HG03159 (cell line): ENCODE measurements around the gene MYO16.
"Not testable (repeated sequence)": the region's sequence is repeated elsewhere in the genome, so short reads cannot be mapped to it uniquely, and the experiment has no call there.

Experiments used
- ATAC-seq: cut with Tn5 transposase; IDR thresholded peaks from one replicate; pipeline ENCODE4 v1.9.1; 2021; ENCODE audit warnings: mild to moderate bottlenecking, moderate library complexity; ENCODE audit not compliant: unreplicated experiment

The MYO16 gene

GRCh38 chr13:108967371-108967770 is 338.0 kb downstream of the MYO16 start:
- no peak for ATAC-seq

DNA sequence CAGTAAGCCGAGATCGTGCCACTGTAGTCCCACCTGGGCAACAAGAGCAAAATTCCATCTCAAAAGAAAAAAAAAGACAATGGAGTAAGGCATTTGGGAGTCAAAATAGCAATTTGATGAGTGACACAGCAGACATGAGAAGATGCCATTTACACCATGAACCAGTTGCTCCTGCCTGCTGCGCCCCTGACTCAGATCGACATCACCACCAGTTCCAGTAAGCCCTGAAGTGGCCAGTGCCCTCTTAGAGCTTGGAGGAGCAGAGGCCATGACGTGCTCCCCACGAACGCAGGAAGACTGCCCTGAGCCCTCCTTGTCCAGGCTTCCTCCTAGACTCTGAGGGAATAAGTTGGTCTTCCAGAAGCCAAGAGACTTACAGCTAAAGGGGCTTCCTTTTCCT is 339.2 kb downstream of the MYO16 start:
- no peak for ATAC-seq

- ATAC-seq = no peak
These were observed 345.3 kb downstream of the MYO16 start for GRCh38 chr13:108974686-108975085.

GRCh38 chr13:108980237-108980636 is 350.8 kb downstream of the MYO16 start:
- no peak for ATAC-seq

- no peak for ATAC-seq
These were observed 352.0 kb downstream of the MYO16 start for GRCh38 chr13:108981407-108981806.

GRCh38 chr13:108983273-108983672 is 353.9 kb downstream of the MYO16 start:
- ATAC-seq = no peak

GRCh38 chr13:108984251-108984920 is 355.0 kb downstream of the MYO16 start:
- ATAC-seq = no peak

GRCh38 chr13:108985166-108985565 is 355.8 kb downstream of the MYO16 start:
- ATAC-seq = no peak

- ATAC-seq = no peak
These were observed 358.1 kb downstream of the MYO16 start for GRCh38 chr13:108987517-108987916.

GRCh38 chr13:108987944-108988343 is 358.5 kb downstream of the MYO16 start:
- ATAC-seq = no peak

GRCh38 chr13:108991416-108991815 is 362.0 kb downstream of the MYO16 start:
- not testable (repeated sequence) for ATAC-seq

- no peak for ATAC-seq
These were observed 363.9 kb downstream of the MYO16 start for GRCh38 chr13:108993346-108993745.

GRCh38 chr13:108996430-108996829 is 367.0 kb downstream of the MYO16 start:
- ATAC-seq = no peak

GRCh38 chr13:109000207-109000606 is 370.8 kb downstream of the MYO16 start:
- ATAC-seq = no peak

GRCh38 chr13:109002934-109003333 is 373.5 kb downstream of the MYO16 start:
- no peak for ATAC-seq

DNA sequence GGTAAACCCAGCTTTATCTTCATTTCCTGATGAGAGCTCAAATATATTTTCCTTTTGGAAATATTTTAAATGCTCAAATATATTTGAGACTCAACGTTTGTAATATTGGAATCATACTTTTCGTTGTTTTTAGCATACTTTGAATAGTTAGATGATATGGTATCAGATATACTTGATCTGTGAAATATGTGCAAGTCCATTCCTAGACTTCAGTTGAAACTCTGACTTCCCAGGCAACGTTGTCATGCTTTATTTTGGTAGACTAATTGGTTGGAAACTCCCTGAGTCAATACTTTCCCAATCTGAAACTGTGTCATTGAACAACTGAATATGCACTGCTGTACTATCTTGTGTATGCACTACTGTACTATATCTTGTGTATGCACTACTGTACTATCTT is 378.5 kb downstream of the MYO16 start:
- no peak for ATAC-seq

DNA sequence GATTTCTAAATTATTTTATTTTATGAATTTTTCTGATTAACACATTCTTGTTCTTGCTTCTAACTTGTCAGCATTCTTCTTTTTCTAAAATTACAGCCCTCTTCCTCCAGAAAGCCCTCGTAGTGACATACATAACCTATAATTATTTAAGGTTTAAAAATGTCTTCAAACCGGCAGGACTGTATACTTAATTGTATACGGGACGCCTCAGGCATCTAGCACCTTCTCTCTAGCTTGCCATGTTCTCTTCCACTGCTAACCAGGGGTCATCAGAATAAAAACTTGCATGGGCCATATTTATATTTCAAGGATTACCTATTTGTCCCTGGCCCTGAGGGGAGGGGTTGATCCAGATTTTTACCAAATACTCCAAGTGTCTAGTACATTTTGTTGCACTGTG is 380.3 kb downstream of the MYO16 start:
- ATAC-seq = no peak

DNA sequence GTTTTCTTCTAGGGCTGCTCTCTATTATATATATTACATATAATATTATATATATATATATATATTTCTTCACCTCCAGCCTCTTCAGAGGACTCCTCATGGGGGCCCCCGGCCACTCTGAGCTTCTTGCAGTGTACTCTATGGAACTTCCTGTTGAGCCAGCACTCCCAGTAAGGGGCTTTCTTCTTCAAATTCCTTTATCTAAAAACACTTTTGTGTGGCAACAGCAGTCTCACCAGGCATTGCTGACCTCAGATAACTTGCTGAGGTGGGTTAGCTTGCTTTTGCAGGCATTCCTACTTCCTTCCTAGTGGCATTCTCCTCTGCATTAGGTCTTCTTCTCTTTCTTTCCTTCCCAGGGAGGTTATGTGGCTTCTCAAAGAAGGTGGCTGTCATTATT is 381.5 kb downstream of the MYO16 start:
- ATAC-seq = no peak

DNA sequence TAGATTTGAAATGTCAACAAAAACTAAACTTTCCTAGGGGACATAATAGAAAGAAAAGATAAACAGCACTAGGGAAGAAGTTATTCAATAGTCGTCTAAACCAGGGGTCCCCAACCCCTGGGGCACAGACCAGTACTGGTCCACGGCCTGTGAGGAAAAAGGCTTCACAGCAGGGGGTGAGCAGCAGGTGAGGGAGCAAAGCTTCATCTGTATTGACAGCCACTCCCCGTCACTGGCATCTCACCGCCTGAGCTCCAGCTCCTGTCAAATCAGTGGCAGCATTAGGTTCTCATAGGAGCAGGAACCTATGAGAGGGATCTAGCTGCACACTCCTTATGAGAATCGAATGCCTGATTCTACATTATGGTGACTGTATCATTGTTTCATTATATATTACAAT is 382.7 kb downstream of the MYO16 start:
- no peak for ATAC-seq

- ATAC-seq = no peak
These were observed 392.1 kb downstream of the MYO16 start for GRCh38 chr13:109021558-109021957.

DNA sequence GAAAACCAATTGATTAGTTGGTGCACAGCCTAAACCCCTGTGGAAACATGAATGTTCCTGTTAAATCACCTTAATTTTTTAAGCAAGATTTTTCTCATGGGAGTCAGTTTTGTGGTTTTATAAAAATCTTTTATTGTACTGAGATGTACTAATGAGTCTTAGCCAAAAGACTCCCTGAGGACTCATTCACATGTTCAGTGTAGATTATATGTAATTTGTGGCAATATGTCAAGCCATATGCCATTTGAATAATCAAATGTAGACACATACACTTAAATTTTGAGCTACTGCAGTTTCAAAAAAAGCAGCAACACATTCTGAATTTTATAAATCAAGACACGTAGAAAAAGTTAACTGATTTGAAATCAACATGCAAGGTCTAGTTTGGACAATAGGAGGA is 395.2 kb downstream of the MYO16 start:
- ATAC-seq = no peak

DNA sequence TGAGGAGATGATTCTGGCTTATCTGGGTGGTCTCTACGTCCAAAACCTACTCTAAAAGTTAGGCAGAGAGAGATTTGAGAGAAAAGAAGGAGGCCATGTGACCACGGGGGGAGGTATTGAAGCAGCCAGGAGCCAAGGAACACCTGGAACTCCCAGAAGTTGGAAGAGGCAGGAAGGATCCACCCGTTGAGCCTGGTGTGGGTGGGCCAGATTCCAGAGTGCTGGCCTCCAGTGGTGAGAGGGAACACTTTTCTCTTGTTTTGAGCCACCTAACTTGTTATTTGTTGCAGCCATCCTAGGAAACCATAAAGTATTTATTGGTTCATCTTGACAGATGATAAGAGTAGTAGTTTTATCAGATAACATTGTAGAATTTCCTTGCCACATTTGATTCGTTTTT is 396.9 kb downstream of the MYO16 start:
- ATAC-seq = no peak

DNA sequence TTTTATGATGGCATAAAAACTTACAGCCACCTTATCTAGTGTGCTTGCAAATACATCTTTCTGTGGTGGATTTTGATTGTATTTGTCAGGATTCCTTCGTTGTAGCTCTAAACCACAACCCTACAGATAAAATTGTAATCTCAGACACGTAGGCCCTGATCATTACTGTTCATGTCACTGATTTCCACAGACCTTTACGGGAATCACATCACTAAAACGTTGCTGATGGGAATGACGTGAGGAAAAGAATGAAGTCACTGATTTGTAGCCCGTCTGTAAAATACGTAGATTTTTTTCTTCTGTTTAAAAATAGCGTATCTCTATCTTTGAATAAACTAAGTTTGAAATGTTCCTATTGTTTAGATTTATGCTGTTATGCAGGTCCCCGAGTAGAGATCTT is 399.2 kb downstream of the MYO16 start:
- ATAC-seq = no peak
